Measurements from ENCODE around the gene PCMT1. TPM values are rescaled to one million over a fixed set of nuclear protein-coding genes. Genes with fewer than 3 reads are reported as not detected.

Gene PCMT1
- total RNA-seq, 3 donors from 2014 or later: 85.0 to 87.4 (median 87.1) TPM

Other genes with a start within 250 kb of the PCMT1 start
- 10 to 100 TPM; 19.7 to 22.2 (median 21.9) TPM for gene PPIL4, start 203.7 kb upstream of the PCMT1 start, total RNA-seq
- 10 to 100 TPM; 12.0 to 15.6 (median 12.0) TPM for gene GINM1, start 183.4 kb upstream of the PCMT1 start, total RNA-seq
- gene KATNA1, start 101.0 kb upstream of the PCMT1 start, total RNA-seq: 10 to 100 TPM; 16.6 to 18.4 (median 17.0) TPM
- gene LATS1, start 31.6 kb upstream of the PCMT1 start, total RNA-seq: 10 to 100 TPM; 29.7 to 35.5 (median 35.3) TPM
- gene NUP43, start 3.2 kb upstream of the PCMT1 start, total RNA-seq: 10 to 100 TPM; 54.1 to 67.1 (median 62.8) TPM
- 1 to 10 TPM; 2.0 to 3.4 (median 3.2) TPM for gene LRP11, start 114.6 kb downstream of the PCMT1 start, total RNA-seq
- not detected for gene RAET1E, start 148.4 kb downstream of the PCMT1 start, total RNA-seq
- gene RAET1G, start 173.4 kb downstream of the PCMT1 start, total RNA-seq: not detected
- under 1 TPM; 0.43 to 0.87 (median 0.51) TPM for gene ULBP2, start 192.3 kb downstream of the PCMT1 start, total RNA-seq
- gene ULBP1, start 214.2 kb downstream of the PCMT1 start, total RNA-seq: 1 to 10 TPM in 2 of 3 donors, under 1 TPM in 1; 0.83 to 1.3 (median 1.2) TPM

All from activated T-cell treated with anti-CD3 and anti-CD28 coated beads, Interleukin-2, amount 50 U/mL, for 4 hours (primary cell).